H9 (cell line): Measurements from ENCODE around the gene ATL1. TPM values are rescaled to one million over a fixed set of nuclear protein-coding genes. Genes with fewer than 3 reads are reported as not detected.

ENCODE experiments used
- DNase-seq: peaks from one replicate; pipeline ENCODE4 v3.0.0-alpha.2; 2017
- H2AFZ ChIP-seq: one replicate; pipeline ENCODE4 v1.6.1; 2013; ENCODE audit warnings: mild to moderate bottlenecking, low read length, control low read depth, moderate library complexity
- H2AK5ac ChIP-seq: 2 replicates; pipeline ENCODE4 v1.6.1; 2013; ENCODE audit warnings: low read length, control low read depth, mixed read lengths; ENCODE audit not compliant: insufficient read length
- H2BK120ac ChIP-seq: one replicate; pipeline ENCODE4 v1.6.1; 2013; ENCODE audit warnings: low read depth, mild to moderate bottlenecking, low read length, control low read depth, inconsistent platforms; ENCODE audit not compliant: poor library complexity, severe bottlenecking
- H2BK12ac ChIP-seq: 2 replicates; pipeline ENCODE4 v1.6.1; 2013; ENCODE audit warnings: low read length, control low read depth, mixed read lengths, low read depth; ENCODE audit not compliant: insufficient read length
- H2BK15ac ChIP-seq: 2 replicates; pipeline ENCODE4 v1.6.1; 2013; ENCODE audit warnings: low read depth, low read length, control low read depth
- H2BK20ac ChIP-seq: one replicate; pipeline ENCODE4 v1.6.1; 2013; ENCODE audit warnings: low read depth, mild to moderate bottlenecking, low read length, control low read depth, inconsistent platforms; ENCODE audit not compliant: poor library complexity, severe bottlenecking
- H2BK5ac ChIP-seq: 2 replicates; pipeline ENCODE4 v1.6.1; 2013; ENCODE audit warnings: low read length, control low read depth, mixed read lengths; ENCODE audit not compliant: insufficient read length
- H3K14ac ChIP-seq: 2 replicates; pipeline ENCODE4 v1.6.1; 2013; ENCODE audit warnings: low read length, control low read depth; ENCODE audit not compliant: insufficient read depth
- H3K18ac ChIP-seq: 2 replicates; pipeline ENCODE4 v1.6.1; 2013; ENCODE audit warnings: low read depth, mild to moderate bottlenecking, mixed read lengths, low read length, control low read depth; ENCODE audit not compliant: insufficient read length
- H3K23ac ChIP-seq: 2 replicates; pipeline ENCODE4 v1.6.1; 2013; ENCODE audit warnings: low read length, control low read depth, mixed read lengths, low read depth; ENCODE audit not compliant: insufficient read length
- H3K23me2 ChIP-seq: 2 replicates; pipeline ENCODE4 v1.6.1; 2013; ENCODE audit warnings: low read depth, mild to moderate bottlenecking, mixed read lengths, low read length, control low read depth; ENCODE audit not compliant: insufficient read length, poor library complexity, severe bottlenecking
- H3K27ac ChIP-seq: 2 replicates; pipeline ENCODE4 v1.5.1; 2013; ENCODE audit warnings: low read length, control low read depth, mixed read lengths, low read depth; ENCODE audit not compliant: insufficient read length
- H3K27me3 ChIP-seq: 2 replicates; pipeline ENCODE4 v1.6.1; 2013; ENCODE audit warnings: low read length, control low read depth, inconsistent platforms; ENCODE audit not compliant: insufficient read depth
- H3K4ac ChIP-seq: 2 replicates; pipeline ENCODE4 v1.6.1; 2013; ENCODE audit warnings: low read depth, mild to moderate bottlenecking, control low read depth, inconsistent platforms, low read length, moderate library complexity
- H3K4me1 ChIP-seq: 2 replicates; pipeline ENCODE4 v1.6.1; 2013; ENCODE audit warnings: low read length, control low read depth, inconsistent platforms; ENCODE audit not compliant: insufficient read depth
- H3K4me2 ChIP-seq: 2 replicates; pipeline ENCODE4 v1.6.1; 2013; ENCODE audit warnings: low read length, control low read depth, mixed read lengths; ENCODE audit not compliant: insufficient read length, insufficient read depth
- H3K56ac ChIP-seq: 2 replicates; pipeline ENCODE4 v1.6.1; 2013; ENCODE audit warnings: low read depth, mild to moderate bottlenecking, mixed read lengths, low read length, control low read depth; ENCODE audit not compliant: insufficient read length
- H3K79me1 ChIP-seq: 2 replicates; pipeline ENCODE4 v1.6.1; 2013; ENCODE audit warnings: low read depth, mild to moderate bottlenecking, moderate library complexity, low read length, control low read depth, inconsistent platforms; ENCODE audit not compliant: insufficient read depth, poor library complexity, severe bottlenecking
- H3K79me2 ChIP-seq: 2 replicates; pipeline ENCODE4 v1.6.1; 2013; ENCODE audit warnings: low read length, control low read depth, inconsistent platforms; ENCODE audit not compliant: insufficient read depth
- H3K9ac ChIP-seq: 2 replicates; pipeline ENCODE4 v1.6.1; 2013; ENCODE audit warnings: low read length, control low read depth, mixed read lengths; ENCODE audit not compliant: insufficient read length; ENCODE audit errors: extremely low read depth
- H3K9me3 ChIP-seq: one replicate; pipeline ENCODE4 v1.6.1; 2013; ENCODE audit warnings: low read depth, low read length, inconsistent platforms; ENCODE audit not compliant: control insufficient read depth
- H3T11ph ChIP-seq: one replicate; pipeline ENCODE4 v1.6.1; 2013; ENCODE audit warnings: mild to moderate bottlenecking, low read length, control low read depth, inconsistent platforms
- H4K20me1 ChIP-seq: one replicate; pipeline ENCODE4 v1.6.1; 2013; ENCODE audit not compliant: control insufficient read depth, insufficient read length, insufficient read depth
- H4K5ac ChIP-seq: 2 replicates; pipeline ENCODE4 v1.6.1; 2013; ENCODE audit warnings: low read depth, mild to moderate bottlenecking, mixed read lengths, low read length, control low read depth; ENCODE audit not compliant: insufficient read length
- H4K8ac ChIP-seq: replicated peaks from 2 replicates; pipeline ENCODE4 v1.6.1; 2013; ENCODE audit warnings: low read length, control low read depth, mixed read lengths, low read depth; ENCODE audit not compliant: insufficient read length
- H4K91ac ChIP-seq: 2 replicates; pipeline ENCODE4 v1.6.1; 2013; ENCODE audit warnings: low read depth, mild to moderate bottlenecking, moderate library complexity, mixed read lengths, low read length, control low read depth; ENCODE audit not compliant: insufficient read length
- H3K27ac Mint-ChIP-seq, 3 experiments: 2 replicates in 2 of 3; 3 replicates in 1 of 3; pipeline ENCODE4 v1.8.0; 2020 to 2021; ENCODE audit warnings: mixed read lengths in 3 of 3, mild to moderate bottlenecking in 1 of 3, moderate library complexity in 1 of 3
- H3K27me3 Mint-ChIP-seq: 2 replicates; pipeline ENCODE4 v1.8.0; 2021; ENCODE audit warnings: low read depth, mild to moderate bottlenecking, moderate library complexity, mixed read lengths
- H3K36me3 Mint-ChIP-seq, 3 experiments: 2 replicates in 2 of 3; 3 replicates in 1 of 3; pipeline ENCODE4 v1.8.0; 2020 to 2021; ENCODE audit warnings: low read depth in 3 of 3, mixed read lengths in 3 of 3; ENCODE audit not compliant: insufficient read depth in 1 of 3
- H3K4me1 Mint-ChIP-seq, 2 experiments: 2 replicates each; pipeline ENCODE4 v1.8.0; 2020; ENCODE audit warnings: mixed read lengths in 2 of 2
- H3K4me3 Mint-ChIP-seq, 2 experiments: 2 replicates in 1 of 2; 3 replicates in 1 of 2; pipeline ENCODE4 v1.8.0; 2020 to 2021; ENCODE audit warnings: mild to moderate bottlenecking in 2 of 2, mixed read lengths in 2 of 2, moderate library complexity in 1 of 2
- H3K9me3 Mint-ChIP-seq, 2 experiments: 2 replicates in 1 of 2; 3 replicates in 1 of 2; pipeline ENCODE4 v1.8.0; 2020; ENCODE audit warnings: mild to moderate bottlenecking in 2 of 2, mixed read lengths in 2 of 2, moderate library complexity in 1 of 2
- WGBS: extraction: QIAGEN DNeasy Blood & Tissue Kit; methylation state at CpG from one replicate; pipeline ENCODE4 v1.1.7; 2013; ENCODE audit warnings: missing lambda C conversion rate, low lambda C conversion rate, mixed read lengths; ENCODE audit not compliant: insufficient read length; ENCODE audit errors: extremely low coverage; 5-methylcytosine and 5-hydroxymethylcytosine counted together
- total RNA-seq: library from RNA; stranded (reverse); gene quantifications from 2 replicates; pipeline ENCODE4 v1.2.1, GENCODE V29; 2021
- TF ChIP-seq, protein P1 (sequence below): fragments of 200-600 bp; sonication (generic); conservative IDR thresholded peaks from 3 replicates; pipeline ENCODE4 v1.8.0; 2021; ENCODE audit warnings: antibody characterized with exemption, mild to moderate bottlenecking

ATL1 gene
- total RNA-seq, 1 experiment from 2014 or later, result 3.0 TPM

GRCh38 chr14:50667996-50668825, 108.3 kb downstream of the ATL1 start, which contains the start of gene SAV1:
TSS of gene SAV1 (minus strand) at chr14:50668306. CDS start at chr14:50667967, 339 bp downstream.
- H3K4me1 ChIP-seq, result peaks cover 9% of the 10 kb centered on the region
- H3K79me2 ChIP-seq, result peaks cover 12% of the 10 kb centered on the region; the same call in 1 of the 2 replicates
- H3K9me3 ChIP-seq, result no peaks in the 10 kb centered on the region
- H3K27me3 ChIP-seq, result no peaks in the 10 kb centered on the region
- Mint-ChIP-seq H3K36me3 (peaks cover 15 to 18% (median 16%) of the 10 kb centered on the region in 3 experiments; a peak in 6 of 7 replicates), H3K4me3 (no peak within 1 kb of the TSS; a peak in 1 of 5 replicates), H3K27me3 (no peaks in the 10 kb centered on the region), H3K9me3 (no peaks in the 10 kb centered on the region), H3K4me1 (peaks cover 13 to 20% of the 10 kb centered on the region in 2 experiments), H3K27ac (peak within 1 kb of the TSS; percentile 96 to 98 (median 97))
- H2BK5ac ChIP-seq, result peak within 1 kb of the TSS; percentile 78
- H2AK5ac ChIP-seq, result no peak within 1 kb of the TSS
- DNase-seq, result peak; percentile 80
- H3K79me1 ChIP-seq, result no peaks in the 10 kb centered on the region
- TF ChIP-seq, protein P1, sequence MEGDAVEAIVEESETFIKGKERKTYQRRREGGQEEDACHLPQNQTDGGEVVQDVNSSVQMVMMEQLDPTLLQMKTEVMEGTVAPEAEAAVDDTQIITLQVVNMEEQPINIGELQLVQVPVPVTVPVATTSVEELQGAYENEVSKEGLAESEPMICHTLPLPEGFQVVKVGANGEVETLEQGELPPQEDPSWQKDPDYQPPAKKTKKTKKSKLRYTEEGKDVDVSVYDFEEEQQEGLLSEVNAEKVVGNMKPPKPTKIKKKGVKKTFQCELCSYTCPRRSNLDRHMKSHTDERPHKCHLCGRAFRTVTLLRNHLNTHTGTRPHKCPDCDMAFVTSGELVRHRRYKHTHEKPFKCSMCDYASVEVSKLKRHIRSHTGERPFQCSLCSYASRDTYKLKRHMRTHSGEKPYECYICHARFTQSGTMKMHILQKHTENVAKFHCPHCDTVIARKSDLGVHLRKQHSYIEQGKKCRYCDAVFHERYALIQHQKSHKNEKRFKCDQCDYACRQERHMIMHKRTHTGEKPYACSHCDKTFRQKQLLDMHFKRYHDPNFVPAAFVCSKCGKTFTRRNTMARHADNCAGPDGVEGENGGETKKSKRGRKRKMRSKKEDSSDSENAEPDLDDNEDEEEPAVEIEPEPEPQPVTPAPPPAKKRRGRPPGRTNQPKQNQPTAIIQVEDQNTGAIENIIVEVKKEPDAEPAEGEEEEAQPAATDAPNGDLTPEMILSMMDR, result no peak
- no peaks in the 10 kb centered on the region for H4K20me1 ChIP-seq
- H3K56ac ChIP-seq, result no peak within 1 kb of the TSS
- peak within 1 kb of the TSS; percentile 77 for H3K4me2 ChIP-seq
- peak within 1 kb of the TSS; percentile 91 for H3K27ac ChIP-seq
- WGBS, result no CpG with 5 or more reads among the region's 92 CpGs
- no peak within 1 kb of the TSS for H2BK20ac ChIP-seq
- no peak within 1 kb of the TSS for H2BK15ac ChIP-seq
- H3K23me2 ChIP-seq, result no peaks in the 10 kb centered on the region
- H2BK120ac ChIP-seq, result no peak within 1 kb of the TSS
- H3K23ac ChIP-seq, result no peak within 1 kb of the TSS
- no peak within 1 kb of the TSS for H2AFZ ChIP-seq
- H4K91ac ChIP-seq, result no peak within 1 kb of the TSS
- peak within 1 kb of the TSS; percentile 95 for H3K9ac ChIP-seq
- peak within 1 kb of the TSS; percentile 76 for H4K5ac ChIP-seq
- peak within 1 kb of the TSS; percentile 95 for H3K18ac ChIP-seq
- H4K8ac ChIP-seq, result no peak within 1 kb of the TSS
- H3T11ph ChIP-seq, result no peak within 1 kb of the TSS
- H3K14ac ChIP-seq, result peak within 1 kb of the TSS; percentile 97
- no peak within 1 kb of the TSS for H3K4ac ChIP-seq
- no peak within 1 kb of the TSS for H2BK12ac ChIP-seq
